Ecto neural progenitor cell (in vitro differentiated cells): ENCODE results near the gene MSH6.

Source experiments
- DNase-seq: peaks from one replicate; pipeline ENCODE4 v3.0.0-alpha.2; 2018; ENCODE audit warnings: low spot score

Gene MSH6, protein sequence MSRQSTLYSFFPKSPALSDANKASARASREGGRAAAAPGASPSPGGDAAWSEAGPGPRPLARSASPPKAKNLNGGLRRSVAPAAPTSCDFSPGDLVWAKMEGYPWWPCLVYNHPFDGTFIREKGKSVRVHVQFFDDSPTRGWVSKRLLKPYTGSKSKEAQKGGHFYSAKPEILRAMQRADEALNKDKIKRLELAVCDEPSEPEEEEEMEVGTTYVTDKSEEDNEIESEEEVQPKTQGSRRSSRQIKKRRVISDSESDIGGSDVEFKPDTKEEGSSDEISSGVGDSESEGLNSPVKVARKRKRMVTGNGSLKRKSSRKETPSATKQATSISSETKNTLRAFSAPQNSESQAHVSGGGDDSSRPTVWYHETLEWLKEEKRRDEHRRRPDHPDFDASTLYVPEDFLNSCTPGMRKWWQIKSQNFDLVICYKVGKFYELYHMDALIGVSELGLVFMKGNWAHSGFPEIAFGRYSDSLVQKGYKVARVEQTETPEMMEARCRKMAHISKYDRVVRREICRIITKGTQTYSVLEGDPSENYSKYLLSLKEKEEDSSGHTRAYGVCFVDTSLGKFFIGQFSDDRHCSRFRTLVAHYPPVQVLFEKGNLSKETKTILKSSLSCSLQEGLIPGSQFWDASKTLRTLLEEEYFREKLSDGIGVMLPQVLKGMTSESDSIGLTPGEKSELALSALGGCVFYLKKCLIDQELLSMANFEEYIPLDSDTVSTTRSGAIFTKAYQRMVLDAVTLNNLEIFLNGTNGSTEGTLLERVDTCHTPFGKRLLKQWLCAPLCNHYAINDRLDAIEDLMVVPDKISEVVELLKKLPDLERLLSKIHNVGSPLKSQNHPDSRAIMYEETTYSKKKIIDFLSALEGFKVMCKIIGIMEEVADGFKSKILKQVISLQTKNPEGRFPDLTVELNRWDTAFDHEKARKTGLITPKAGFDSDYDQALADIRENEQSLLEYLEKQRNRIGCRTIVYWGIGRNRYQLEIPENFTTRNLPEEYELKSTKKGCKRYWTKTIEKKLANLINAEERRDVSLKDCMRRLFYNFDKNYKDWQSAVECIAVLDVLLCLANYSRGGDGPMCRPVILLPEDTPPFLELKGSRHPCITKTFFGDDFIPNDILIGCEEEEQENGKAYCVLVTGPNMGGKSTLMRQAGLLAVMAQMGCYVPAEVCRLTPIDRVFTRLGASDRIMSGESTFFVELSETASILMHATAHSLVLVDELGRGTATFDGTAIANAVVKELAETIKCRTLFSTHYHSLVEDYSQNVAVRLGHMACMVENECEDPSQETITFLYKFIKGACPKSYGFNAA (N-terminal part only)

DNA sequence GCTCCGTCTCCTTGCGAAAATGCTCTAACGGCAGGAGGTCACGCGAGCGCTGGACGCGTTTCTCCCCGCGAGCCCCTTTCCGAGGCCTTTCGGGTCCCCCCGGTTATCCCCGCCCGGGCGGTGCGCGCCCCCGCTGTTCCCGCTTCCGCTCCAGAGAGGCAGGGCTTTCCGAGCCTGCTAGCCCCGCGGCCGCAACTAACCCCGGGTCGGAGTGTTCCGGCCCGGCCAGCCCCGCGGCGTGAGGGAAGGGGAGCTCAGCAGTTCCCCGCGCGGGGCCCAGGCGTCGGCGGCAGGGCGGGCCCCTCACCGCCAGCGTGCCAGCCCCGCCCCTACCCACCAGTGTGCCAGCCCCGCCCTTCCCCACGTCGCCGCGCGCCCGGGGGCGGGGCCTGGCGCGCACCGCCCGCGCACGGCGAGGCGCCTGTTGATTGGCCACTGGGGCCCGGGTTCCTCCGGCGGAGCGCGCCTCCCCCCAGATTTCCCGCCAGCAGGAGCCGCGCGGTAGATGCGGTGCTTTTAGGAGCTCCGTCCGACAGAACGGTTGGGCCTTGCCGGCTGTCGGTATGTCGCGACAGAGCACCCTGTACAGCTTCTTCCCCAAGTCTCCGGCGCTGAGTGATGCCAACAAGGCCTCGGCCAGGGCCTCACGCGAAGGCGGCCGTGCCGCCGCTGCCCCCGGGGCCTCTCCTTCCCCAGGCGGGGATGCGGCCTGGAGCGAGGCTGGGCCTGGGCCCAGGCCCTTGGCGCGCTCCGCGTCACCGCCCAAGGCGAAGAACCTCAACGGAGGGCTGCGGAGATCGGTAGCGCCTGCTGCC lies at the start of gene MSH6:
MSH6 (plus strand) TSS at position 475 of the 815 bp plus-strand sequence; CDS start at position 564, 89 bp downstream.
- peak; percentile 94 for DNase-seq

DNA sequence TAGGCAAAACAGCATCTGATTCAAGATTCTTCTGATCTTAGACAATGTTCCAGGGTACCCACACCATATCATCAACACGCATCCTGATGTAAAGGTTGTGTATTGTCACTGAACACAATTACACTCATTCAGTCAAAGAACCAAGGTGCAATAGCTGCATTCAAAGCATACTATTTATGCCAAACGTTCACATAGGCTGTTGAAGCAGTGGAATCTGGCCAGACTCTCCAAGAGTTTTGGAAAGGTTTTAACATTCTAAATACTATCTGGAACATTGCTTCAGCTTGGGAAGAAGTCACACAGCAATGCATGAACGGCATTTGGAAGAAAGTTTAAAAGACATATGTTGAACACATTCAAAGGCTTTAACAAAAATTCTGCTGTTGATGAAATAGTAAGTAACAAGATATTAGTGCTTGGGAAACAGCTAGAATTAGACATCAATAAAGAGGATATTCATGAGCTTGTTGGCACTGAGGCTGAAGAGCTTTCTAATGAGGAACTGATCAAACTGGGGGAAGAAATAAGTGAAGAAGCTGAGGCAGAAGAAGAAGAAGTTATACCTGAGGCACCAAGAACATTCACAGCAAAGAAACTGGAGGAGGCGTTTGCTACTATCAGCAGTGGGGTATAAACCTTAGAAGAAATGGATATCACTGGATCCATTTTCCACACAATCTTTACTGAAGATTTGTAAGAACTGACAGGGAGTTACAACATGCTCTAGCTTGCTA lies 47.6 kb upstream of the MSH6 start:
- no peak for DNase-seq

DNA sequence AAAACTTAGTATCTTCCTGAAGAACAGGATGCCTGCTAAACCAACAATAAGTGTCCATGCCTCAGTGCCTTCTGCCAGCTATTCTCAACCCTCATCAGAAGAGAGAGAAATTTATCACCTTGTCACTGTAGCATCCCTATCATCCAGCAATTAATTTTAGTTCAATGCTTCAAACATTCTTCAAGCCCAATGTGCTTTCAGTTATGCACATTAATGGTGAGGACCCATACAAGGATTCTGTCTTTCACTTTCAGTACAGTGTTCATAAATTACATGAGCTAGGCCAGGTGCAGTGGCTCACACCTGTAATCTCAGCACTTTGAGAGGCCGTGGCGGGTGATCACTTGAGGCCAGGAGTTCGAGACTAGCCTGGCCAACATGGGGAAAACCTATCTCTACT lies 47.0 kb upstream of the MSH6 start:
- DNase-seq, result no peak

DNA sequence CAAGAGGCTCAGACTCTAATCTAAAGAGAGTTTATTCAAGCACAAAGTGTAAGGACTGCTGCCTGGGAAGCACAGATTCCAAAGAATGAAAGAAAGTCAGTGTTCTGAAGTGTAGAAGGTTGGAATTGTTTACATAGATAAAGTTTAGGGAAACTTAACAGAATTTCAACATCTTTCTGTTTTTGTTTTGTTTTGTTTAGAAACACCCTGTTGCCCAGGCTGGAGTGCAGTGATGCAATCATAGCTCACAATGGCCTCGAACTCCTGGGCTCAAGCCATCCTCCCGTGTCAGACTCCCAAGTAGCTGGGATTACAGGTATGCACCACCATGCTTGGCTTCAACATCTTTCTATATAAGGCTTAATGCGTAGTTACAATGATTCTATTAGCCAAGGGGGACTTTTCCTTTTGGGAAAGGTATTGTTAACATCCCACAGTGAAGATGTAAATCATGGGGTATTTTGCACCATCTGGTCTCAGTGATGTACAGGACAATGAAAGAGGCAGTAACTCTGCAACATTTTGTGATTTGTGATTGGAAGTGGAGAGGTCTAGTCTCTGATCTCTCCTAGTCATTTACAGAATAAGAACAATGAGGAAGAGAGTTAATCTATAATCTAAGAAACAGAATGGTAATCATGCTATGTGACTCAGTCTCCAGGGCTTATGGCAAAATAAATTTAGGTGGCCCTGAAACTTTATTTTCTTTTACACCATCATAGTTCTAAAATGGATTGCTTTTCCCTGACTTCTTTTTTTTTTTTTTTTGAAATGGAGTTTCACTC lies 45.6 kb upstream of the MSH6 start:
- no peak for DNase-seq

DNA sequence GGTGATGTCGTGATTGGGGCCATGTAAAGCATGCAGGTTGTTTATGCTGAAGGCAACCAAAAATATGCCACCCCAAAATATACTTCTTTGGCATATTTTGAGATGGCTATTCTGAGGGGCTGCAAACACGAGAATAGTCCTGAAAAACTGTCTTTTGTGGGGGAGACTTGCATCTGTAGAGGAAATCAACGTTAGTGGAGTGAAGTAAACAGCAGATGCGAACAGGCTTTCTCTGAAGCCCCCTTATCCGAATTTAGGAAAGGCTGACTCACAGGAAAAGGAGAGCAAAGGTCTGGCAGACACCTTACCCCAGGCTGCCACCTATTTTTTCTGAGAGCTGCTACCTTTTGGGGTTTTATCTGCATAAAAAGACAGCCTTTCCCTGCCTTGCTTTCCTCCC lies 44.6 kb upstream of the MSH6 start:
- DNase-seq, result no peak

DNA sequence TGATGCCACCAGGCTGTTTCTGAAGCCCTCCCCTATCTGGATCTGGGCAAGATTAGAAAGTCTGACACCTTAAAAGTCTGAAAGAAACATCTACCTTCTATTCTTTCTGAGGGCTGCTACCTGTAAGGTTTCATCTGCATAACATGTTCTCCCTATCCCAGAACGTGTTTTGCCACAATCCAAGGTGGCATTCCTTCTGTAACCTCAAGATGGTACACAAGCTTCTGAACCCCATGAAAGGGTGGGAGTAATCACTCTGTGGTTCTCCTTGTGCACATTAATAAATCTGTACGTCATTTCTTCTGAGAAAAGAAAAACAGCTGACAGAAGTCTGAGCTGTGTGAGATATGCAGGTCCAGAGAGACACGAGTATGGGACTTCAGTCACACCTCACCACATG lies 41.8 kb upstream of the MSH6 start:
- DNase-seq, result no peak

DNA sequence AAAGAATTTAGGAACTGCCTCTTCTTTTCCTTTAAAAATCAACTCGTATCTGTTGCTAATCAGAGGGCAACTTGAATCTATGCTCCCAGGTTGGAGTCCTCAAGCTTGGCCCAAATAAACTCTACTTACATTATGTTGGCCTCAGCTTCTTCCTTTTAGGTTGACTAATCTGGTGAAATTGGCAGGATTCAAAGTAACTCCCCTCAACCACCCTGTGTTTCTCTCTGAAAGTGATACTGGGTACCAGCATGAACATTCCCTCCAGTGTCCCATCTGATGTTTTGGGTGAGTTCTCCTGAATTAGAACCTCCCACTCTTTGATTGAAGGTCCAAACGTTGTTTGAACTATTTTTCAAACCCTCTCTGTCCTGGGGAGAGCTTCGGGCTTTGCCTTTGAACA lies 41.3 kb upstream of the MSH6 start:
- DNase-seq, result no peak

DNA sequence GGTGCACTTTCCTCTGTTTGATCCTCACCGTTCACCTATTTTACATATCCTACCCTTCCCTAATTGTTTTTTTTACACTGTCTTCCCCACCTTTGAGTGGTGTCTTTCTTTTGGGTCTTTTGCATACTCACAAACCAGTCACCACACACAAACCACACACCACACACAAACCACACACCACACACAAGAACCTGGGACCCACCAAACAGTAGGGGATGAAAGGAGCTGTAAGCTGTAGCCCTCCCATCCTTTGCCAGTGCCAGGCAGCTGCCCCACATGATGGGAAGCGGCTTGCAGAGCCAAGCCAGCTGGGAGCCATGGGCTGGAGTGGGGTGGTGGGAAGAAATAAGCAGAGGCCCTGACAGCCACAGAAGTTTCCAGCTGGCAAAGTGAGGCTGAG lies 38.9 kb upstream of the MSH6 start:
- no peak for DNase-seq

DNA sequence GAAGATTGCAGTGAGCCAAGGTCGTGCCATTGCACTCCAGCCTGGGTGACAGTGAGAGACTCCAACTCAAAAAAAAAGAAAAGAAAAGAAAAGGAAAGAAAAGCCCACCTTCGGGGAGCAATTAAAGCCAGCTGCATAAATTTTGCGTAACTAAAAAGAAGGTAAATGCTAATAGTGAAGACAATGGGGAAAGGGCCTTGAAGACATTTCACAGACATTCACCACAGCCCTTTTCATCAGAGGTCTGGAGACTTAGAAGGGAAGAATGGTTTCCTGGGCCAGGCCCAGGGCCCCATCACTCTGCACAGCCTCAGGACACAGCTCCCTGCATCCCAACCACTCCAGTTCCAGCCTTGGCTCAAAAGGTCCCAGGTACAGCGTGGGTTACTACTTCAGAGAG lies 35.1 kb upstream of the MSH6 start:
- DNase-seq, result no peak

DNA sequence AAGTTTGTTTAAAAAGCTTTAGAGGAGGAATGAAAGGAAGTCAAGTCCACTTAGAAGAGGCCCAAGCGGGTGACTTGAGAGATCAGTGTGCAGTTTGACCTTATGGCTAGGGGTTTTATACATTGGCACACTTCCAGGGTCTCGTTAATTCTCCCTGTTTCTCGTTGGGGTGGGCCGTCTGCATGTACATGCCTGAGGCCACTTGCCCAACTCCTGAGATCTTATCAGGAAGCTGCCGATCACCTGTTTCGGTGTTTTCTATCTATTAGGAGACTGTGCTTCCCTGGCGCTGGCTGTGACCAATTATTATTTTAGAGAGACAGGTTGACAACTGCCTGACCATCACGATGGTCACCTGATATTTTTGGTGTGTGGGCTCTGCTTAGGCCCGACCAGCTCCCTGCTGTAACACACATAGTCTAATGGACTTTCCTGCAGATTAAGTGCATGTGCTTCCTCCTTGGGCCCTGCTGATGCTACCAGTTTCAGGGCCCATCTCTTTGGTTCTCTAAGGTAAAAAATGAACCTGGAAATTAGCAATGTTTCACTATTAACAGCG lies 31.0 kb upstream of the MSH6 start:
- no peak for DNase-seq

DNA sequence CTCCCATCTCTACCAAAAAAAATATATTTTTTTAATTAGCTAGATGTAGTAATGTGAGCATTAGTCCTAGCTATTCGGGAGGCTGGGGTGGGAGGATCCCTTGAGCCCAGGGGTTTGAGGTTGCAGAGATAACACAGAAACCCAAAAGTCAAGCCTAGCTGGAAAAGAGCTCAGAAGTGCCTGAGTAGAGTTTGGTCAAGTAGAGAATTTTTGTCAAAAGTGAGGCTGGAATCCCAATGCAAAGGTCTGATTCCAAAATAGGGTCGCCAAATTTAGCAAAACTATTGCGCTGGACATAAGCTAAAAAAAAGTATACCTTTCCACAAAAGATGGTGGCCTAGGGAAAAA lies 15.5 kb upstream of the MSH6 start:
- no peak for DNase-seq

DNA sequence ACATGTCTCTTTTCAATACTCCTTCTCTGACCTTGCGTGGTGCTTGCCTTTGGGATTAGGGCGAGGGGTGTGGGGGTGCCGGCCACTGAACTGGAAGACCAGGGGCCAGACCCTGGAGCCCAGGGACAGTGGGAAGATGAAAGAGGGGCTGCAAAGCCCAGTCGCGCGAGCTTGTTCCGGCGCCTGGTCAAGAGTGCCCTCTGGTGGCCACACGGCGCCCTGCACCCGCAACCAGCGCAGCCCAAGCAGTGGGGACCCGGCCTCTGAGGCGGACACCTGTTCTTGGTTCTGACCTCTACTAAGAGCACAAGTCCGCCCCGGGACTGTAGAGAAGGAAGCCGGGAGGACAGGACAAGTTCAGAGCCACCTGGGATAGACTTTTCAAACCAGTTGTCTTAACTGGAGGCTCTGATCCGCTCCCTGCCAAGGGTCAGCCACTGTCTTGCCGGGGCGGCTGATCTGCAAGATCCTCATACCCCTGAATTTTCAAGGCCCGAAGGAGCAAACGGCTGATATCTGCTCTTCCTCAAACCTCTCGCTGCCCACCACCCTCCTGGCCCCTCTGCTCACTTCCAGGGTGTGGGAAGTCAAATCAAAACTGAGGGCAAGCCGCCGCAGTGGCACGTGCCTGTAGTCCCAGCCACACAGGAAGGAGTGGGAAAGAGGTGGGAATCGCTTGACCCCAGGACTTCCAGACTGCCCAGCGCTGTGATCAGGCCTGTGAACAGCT lies 14.9 kb upstream of the MSH6 start:
- peak; percentile 86 for DNase-seq

DNA sequence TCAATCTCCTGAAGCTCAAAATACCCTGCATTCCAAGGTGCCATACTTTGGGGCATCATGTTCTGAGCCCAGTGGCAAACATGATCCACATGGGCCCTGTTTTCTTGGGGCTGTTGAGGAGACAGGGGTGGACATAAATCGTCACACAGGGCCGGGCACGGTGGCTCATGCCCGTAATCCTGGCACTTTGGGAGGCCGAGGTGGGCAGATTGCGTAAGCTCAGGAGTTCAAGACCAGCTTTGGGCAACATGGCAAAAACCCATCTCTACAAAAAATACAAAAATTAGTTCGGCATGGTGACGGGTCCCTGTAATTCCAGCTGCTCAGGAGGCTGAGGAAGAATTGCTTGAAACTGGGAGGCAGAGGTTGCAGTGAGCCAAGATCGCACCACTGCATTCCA lies 13.6 kb upstream of the MSH6 start:
- no peak for DNase-seq

DNA sequence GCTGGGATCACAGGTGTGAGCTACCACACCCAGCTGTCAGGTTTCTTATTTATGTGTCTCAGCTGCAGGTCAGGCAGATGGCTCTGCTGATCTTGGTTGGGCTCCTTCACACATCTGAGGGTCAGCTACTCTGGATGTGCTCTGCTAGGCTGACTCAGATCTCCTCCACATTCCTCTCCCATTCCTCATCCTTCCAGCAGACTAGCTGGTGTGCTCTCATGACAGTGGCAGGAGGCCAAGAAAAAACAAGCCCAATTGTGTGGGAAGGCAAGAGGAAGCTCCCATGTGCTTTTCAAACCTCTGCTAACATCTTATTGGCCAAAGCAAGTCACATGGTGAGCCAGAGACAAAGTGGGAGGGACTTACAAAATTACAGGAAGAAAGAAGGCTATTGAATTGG lies 11.7 kb upstream of the MSH6 start:
- no peak for DNase-seq

DNA sequence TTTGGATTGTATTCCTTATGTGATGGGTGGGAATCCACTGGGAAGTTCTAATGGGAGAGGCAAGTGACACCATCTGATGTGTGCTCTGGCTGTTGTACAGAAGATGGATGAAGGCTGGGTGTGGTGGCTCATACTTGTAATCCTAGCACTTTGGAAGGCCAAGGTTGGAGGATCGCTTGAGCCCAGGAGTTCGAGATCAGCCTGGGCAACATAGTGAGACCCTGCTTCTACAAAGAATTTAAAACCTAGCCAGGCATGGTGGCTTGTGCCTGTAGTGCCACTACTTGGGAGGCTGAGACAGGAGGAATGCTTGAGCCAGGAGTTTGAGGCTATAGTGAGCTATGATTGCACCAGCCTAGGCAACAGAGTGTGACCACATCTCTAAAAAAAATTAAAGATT lies 10.6 kb upstream of the MSH6 start:
- DNase-seq, result no peak

DNA sequence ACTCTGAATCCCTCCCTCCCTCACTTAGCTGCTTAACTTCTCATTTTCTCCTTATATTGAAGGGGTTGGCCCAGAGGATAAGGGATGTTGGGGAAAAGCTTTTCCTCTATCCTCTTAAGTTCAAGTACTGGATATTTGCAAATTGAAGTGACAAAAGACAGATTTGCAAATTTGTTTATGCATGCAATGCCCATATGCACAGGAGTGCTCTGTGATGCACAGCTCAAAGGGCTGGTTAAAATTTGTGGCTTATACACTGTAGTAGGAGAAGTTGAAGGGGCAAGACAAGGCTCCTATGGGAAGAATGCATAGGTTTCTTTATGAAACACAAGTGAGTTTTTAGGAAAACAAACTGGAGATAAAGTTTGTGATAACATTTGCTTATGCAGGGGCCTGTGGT lies 8.4 kb upstream of the MSH6 start:
- DNase-seq, result no peak

DNA sequence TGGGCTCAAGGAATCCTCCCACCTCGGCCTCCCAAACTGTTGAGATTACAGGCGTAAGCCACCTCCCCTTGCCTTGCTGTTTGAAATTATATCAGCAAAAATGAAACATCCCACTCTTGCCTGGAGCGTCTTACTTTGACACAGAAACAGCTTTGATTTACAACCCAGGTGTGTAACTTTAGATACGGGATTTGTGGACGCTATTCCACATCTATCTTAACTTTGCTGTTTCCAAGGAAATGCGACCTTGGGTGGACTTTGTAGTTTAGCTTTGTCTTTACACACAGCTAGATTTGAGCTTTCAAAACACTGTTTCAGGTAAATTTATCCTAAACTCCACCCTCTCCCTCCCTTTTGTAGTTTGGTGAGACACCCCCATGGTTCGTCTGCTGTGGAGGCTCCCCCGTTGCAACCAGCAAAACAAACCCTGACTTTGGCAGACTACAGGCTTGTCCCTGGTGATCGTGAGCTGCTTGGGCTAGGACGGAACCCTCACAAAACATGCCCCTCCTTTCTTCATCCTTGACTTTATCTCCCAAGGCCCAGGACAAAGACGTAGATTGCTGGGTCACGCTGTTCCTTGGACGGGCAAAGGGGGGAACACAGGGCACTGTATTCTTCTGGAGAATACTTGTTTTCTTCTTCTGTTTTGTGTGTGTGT lies 5.5 kb upstream of the MSH6 start:
- no peak for DNase-seq

DNA sequence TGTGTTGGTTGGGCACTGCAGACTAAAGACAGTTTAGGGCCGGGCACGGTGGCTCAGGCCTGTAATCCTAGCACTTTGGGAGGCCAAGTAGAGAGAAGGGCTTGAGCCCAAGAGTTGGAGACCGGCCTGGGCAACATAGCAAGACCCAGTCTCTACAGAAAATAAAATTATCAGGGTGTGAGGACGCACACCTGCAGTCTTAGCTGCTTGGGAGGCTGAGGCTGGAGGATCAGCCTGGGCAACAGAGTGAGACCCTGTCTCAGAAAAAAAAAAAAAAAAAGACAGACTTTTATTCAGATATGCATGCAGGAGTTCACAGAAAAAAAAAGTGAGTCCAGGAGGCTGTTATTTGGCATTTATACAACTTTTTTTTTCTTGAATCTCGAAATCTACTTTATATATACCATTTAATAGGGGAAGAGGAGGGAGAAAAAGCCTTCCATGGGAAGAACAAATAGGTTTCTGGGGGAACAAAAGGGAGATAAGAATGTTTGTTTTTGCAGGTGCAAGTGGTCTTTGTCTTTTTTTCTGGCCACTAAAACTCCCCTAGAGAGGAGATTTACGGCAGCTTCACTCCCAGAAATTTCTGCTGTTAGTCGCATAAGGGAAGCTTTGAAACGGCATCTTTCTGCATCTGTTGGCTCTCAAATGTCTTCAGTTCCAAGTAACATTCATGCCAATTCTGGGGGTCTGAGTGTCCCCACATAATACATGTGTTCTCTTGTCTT lies 4.1 kb upstream of the MSH6 start:
- no peak for DNase-seq
